NCI-H1048 (cell line): ENCODE data around the gene OPCML.

ENCODE experiments used
- DNase-seq: peaks from one replicate; lab custom pipeline; 2025; lab: John Stamatoyannopoulos, UW

OPCML gene

DNA sequence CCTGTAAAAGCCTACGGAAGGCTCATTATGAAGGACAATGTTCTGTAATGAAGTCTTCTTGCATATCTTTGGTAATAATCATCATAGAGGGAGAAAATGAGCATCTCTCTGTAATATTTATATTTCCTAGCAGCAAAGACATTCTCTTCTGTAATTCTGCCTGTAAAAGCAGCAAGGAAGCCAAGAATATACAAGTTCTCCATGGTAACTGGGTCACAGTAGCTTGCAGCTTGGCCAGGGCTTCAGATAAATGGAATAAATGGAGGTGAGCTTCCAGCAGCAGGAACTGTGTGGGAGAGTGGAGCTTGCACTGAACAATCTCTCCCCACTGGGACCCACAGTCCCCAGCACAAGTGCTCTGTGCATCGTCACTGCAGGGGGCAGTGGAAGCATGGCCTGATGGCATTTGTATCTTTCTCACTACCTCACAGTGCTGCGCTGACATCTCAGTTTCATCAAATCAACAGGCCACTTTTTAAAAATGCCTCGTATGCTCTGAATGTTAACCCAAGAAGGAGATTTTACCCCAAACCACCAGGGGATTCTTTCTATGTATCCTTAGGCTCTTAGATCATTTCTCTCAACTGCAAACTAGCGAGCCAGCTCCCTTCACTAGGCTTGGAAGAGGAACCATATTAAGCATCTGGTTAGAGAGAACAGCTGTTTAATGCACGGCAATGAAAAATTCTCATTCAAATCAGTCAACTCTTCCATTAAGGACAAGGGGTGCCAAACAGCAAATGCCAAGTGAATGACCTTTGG lies 1059.7 kb downstream of the OPCML start:
- no peak for DNase-seq

DNA sequence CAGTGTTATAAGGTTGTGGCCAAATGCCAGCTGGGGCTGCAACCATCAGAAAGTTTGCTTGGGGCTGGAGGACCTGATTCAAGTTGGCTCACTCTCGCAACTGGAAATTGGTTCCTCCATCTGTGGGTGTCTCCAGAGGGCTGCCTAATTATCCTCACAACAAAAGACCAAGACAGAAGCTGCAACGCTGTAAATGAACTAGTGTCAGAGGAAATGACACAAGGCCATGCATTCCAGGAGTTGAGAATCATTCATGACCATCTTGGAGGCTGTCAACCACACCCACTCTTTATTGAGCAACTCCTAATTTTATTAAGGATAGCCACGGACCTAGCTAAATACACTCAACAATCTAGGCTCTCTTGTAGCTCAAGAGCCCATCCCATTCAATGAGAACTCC lies 1060.8 kb downstream of the OPCML start:
- DNase-seq = no peak

DNA sequence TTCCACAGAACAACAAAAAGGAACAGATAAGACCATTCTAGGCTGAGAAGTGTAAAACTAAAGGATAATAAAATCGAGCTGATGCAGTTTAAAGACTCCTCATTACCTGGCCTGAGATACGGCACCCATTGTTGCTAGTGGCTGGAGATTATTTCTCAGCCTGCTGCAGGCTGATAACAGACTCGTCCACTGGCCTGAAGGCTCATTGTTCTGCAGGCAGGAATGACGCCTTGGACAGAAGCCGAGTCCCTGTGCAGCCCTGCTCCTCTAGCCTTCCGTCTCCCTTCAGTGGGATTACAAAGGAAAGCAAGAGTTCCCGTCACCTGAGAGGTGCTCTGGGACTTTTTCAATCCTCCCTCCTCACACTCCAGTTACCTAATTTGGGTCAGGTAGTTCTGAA lies 1065.3 kb downstream of the OPCML start:
- no peak for DNase-seq

DNA sequence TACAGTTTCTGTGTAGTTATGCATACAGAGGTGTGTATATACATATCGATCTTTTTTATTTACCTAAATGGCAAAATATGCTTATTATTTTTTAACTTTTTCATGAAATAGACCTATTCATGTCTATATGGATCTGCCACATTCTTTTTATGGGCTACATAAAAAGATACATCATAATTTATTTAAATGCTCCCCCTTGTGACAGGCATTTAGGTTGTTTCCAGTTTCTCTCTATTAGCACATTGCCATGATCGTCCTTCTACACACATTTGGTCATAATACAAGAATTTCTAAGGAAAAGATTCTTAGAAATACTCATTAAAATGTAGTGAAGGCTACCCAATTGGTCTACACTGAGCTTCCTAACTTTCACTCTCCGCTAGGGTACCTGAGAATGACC lies 1067.4 kb downstream of the OPCML start:
- DNase-seq = no peak

DNA sequence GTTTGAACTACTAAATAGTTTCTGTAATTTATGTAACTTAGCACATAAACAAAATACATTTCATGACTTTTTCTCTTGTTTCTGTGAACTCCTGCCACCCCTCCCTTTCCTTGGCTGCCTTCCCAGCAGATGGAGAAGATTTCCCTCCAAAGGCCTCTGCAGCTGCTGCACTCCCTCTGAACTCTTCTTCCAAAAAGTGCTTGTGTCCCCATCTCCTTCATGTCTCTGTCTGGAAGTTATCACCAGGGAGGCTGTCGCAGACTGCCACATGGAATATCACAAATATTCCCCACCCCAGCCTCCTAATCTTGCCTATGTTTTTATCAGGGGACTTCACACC lies 1068.3 kb downstream of the OPCML start:
- DNase-seq = no peak

DNA sequence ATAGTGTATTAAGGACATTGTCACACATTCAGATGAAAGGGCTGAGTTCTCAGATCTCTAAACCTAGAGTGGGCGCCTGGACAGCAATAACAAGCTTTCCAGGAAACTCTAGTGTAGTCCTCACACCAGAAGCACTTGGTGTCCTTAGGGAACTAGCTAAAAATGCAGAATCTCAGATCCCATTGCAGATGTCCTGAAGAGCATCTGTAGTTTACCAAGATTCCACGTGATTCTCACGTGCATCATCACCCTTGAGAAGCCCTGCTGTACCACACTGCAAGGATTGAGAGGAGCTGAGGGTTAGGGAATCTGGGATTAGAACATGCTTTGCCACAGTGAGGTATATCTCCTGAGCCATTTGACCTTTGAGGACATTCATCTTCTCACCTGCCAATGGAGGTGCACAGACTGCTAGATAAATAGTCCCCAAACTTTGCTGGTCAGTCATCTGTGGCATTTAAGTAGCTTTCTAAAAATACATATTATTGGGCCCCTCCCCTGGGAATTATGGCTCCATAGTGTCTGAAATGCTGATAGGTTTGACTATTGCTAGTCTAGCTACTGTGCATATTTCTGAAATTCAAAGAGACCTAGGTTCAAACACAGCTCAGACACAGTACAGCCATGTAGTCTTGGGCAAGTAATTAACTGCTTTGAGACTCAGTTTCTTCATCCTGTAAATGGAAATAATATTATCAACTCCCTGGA lies 1068.9 kb downstream of the OPCML start:
- DNase-seq = no peak

DNA sequence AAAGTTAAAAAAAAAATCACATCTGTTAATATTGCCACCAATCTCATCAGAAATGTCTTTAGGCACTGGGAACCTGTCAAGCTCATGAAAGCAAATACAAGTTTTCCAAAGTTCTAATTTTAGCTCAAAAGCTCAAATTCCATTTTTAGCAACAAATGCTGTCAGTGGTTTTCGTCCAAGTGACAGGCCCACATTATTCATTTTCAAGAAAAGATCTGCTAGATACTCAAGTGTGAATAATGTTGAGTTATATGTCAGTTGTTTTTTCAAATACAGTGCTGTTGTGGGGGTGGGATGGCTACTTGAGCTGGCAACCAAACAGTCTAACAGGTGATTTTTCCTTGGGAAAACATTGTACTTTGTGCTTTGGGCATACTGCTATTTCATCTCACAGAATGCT lies 1072.6 kb downstream of the OPCML start:
- no peak for DNase-seq

DNA sequence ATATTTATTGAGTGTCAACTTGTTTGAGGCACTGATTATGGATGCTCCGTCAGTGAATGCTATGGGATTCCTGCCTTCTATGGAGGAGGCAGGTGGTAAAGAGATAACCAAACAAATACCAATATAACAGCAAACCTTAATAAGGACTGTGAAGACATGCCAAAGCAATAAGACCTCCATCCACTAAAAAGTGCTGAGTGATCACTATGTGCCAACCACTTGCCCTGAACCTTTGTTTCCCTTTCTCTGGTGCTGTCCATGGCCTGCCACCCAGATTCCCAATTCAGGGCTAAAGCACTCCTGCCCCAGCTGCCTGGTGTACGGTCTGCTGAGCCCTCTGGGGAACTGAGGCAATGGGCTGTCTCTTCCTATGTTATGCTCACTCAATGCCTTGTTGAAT lies 1074.9 kb downstream of the OPCML start:
- DNase-seq = no peak

DNA sequence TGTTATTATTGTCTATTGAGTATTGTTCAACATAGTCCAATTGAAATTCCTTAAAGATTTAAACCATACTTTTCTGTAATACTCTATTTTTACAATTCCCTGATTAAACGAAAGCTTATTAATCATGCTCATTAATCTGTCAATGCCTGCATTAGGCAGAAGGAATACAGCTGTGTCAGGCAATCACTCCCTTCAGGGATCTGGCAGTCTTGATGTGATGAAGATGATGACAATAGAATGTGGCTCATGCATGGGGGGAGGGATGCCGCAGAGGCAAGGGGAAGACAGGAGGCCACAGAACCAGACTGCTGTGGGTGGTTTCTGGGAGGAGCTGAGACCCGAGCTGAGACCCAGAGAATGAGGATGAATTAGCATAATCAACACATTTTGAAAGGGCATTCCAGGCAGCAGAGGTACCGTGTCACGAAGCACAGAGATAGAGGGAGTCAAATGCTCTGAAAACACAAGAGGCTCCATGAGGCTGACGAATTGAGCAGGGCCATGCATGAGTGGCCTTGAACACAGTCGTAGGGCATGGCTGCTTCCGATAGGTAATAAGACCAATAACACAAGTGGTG lies 1075.5 kb downstream of the OPCML start:
- DNase-seq = no peak

DNA sequence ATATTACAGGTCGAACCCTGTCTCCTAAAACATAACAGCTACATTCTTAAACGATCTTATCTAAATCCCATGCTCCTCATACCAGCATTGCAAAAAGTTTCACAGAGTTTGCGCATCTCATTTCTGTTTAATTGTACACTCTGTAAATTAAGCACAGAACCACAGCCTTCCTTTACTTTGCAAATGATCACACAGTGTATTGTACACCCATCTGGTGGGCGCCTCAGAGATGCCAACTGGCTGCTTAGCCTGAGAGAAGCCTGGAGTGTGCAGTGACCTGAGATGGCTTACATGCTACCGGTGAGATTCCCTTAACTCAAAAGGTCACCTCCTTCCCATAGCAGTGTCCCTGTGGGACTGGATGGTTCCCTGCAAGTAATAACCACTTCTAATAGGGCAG lies 1077.3 kb downstream of the OPCML start:
- DNase-seq = no peak

DNA sequence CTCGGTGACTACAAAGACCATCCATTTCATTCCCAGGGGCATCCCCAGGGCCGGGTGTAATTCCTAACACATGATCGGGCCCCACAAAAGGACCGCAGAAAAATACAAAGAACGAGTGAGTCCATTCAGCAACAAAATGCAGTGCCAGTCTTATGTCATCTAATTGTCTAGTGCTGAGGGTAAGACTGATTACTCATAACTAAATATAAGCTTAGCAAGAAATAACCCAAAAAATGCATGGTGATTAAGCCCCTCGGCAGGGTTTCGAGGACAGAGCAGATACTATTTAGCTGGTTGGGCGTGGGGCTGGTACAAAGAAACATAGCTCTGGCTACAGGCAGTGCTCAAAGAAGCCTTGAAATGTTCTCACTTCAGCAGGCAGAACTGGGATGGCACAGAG lies 1078.9 kb downstream of the OPCML start:
- no peak for DNase-seq

DNA sequence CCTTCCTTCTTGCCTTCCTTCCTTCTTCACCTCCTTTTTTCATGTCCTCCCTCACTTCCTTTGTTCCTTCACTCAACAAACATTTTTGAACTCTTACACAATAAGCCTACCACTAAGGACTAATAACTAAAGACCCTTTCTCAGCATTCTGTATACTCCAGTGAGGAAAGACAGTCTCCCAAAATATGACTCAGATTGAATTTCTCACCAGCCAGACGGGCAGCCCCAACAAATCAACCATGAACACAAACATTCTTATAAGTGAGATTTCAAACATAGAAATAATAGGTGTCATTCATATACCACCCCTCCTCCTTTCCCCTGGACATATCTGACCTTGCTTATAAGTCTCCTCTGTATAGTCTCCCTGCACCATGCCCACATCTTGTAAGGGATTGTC lies 1079.7 kb downstream of the OPCML start:
- no peak for DNase-seq

DNA sequence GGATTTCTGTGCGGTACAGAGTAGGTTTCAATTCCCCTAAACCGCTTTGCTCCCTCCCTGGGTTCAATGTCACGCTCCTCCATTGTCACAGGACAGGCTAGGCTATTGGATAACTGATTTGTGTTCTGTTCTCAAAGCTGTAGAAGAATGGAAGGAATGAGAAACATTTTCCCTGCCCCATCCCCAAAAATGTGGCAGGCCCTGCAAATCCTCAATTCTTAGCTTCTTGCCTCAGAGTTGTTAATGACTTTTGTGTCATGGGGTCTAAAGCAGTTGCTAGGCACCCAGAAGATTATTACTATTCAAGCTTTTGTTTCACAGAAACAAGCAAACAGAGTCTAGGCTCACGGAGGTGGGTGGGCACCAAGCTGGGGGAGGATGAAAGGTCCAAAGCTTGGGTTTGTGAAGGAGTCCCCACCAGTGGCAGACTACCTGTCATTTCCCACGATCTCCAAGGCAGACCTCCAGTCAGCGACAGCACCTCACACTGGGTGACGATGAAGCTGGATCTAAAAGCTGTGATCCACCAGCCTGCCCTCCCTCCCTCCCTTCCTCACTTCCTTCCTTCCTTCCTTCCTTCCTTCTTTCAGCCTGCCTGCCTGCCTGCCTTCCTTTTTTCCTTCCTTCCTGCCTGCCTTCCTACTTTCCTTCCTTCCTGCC lies 1080.2 kb downstream of the OPCML start:
- no peak for DNase-seq

DNA sequence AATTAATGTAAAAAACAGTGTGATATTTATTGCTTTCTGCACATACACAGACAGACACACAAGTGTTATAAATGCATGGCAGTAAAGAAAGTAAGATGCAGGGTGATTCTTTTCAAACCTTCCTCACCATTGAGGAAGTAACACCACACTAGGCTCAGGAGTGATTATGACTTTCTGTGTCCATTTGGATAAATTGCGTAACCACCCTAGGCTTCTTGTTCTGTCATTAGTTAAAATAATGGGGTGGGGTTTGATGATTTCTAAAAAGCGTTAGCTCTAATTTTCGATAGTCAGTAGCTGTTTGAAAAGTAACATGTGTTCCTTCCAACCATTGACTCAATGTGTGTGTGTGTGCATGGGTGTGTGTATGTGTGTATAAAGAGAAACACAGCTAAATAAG lies 1081.7 kb downstream of the OPCML start:
- DNase-seq = no peak

DNA sequence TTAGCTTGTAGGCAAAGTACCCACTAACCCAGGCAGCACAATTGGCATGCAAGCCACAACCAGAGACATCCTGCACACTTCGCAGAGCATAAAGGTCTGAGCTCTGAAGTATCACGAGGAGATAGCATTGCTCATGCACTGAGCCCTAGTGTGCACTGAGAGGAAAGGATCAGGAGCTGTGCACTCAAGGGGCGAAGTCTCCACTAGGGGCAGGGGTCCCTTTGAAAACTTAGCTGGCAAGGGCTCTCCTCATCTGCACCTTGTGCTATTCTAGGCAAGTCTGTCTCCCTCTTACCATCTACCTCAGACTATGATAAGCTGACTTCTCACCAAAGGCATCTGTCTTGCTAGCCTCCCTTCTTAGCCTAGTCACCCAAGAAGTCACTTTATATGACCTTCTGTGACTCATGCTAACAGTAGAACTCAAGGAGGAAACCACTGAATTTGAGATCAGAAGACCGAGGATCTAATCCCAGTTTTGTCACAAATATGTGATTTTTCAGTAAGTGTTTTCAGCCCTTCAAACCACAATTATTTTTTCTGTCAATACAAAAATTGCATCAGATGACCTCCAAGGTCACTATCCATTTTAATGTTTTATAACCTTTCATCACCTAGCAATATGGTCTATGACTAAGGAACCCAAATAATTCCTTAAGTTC lies 1083.8 kb downstream of the OPCML start:
- no peak for DNase-seq

DNA sequence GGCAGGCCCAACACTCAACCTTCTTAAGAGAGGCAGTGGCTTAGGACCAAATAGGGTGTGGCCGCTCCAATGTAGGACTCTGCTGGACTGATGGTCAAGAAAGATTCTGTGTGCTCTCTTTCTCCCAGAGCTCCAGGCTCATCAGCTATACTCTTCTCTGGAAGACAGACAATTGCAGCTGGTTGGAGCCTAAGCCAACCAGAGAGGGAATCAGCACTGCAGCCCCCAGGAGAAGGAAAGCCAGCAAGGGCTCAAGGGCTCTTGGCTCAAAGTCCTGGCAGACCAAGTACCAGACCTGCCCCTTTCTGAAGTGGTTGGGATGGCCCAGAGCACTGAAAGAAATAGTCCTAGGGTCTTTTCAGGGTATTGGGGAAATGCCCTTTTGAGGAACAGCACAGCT lies 1084.5 kb downstream of the OPCML start:
- DNase-seq = no peak

DNA sequence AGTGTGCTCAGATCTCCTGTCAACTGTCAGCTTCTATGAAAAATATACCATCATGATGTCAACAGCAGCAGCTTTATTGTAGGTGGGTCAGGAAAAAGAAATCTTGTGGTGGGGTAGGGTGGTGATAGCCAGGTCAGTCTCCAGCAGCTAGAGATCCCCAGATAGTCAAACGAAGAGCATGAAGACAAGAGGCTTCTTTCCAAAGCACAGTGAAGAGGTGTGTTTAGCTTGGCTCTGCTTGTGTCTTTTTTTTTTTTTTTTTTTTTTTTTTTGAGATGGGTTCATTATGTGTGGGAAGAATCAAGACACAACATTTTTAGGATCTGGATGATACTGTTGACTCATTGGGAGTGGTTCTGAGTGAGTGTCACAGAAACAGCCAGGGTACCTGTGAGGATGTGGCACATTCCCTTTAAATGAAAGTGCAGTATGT lies 1086.4 kb downstream of the OPCML start:
- no peak for DNase-seq

DNA sequence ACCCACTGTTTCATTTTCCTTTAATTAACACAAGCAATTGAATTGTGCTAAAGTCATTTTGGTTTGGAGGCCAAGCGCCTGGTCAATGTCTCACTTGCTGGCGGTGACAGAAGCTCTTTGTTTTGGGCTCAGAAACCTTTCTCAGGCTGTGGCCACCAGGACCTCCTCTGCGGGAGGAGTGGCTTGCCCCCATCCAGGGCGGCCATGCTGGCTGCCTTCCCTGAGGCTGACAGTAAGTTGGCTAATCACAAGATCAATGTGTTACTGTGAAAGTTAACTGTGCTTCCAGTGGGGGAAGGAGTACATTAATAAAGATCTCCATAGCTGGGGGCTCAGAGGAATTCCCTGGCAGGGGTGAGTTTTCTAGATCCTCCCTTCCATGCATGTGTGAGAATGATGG lies 1087.4 kb downstream of the OPCML start:
- DNase-seq = no peak

DNA sequence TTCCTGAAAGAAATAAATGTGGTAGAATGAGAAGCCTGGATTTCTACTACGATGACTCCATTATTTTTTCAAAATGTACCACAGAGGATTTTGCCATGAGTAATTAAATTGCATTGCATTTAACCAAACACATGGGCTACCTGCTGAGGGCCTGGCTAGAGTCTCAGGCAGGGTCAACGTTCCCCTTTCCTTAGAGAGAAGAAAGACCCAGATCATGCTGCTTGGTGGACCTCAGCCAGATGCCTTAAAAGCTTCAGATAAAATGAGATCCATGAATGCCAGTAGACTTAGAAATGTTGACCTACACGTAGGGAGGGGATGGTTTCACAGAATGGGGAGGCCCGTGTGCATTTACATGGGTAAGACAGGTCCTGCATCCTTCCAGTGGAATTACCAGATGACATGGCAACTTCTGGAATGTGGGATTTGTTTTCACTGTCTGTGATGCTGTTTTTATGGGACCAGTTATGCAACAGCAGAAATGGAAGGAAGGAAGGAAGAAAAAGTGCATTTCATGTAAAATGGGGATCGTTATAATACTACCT lies 1092.5 kb downstream of the OPCML start:
- no peak for DNase-seq

DNA sequence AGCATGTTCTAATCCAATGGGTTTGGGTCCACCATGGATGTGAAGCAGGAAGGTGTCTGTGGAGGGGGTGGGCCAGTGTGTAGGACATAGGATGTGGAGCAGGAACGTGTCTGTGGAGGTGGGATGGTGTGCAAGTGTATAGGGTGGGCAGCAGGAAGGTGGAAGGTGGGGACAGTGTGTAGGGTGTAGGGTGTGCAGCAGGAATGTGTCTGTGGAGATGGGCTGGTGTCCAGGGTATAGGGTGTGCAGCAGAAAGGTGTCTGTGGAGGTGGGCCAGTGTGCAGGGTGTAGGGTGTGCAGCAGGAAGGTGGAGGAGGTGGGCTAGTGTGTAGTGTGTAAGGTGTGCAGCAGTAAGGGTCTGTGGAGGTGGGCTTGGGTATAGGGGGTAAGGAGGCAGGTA lies 1093.9 kb downstream of the OPCML start:
- no peak for DNase-seq

DNA sequence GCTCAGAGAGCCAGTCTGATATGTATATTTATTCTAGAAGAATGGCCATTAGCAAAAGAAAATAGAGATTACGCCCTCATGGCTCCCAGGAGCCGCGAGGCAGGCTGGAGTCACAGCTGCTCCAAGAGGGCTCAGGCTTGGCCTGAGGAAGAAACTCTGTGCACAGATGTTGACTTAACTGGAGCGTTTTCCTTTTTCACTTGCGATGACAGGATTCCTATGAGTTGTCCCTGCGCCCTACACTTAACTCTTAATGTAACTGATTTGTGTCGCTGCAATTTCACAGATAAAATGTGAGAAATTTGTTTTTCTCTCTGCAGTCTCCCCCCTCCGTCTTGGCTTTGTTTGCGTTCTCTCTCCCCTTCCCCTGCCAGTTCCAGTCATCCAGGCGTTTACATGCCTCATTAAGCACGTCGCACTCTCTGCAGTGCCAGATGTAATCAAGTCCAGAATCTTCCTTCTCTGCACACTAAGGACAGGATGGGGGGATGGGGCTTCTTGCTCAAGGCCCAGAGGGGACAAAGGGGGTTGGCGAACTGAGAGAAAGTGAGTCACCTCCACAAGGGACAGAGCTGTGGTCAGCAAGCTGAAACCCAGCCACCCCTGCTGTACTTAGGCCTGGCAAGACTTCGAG lies 1101.8 kb downstream of the OPCML start:
- DNase-seq = no peak

DNA sequence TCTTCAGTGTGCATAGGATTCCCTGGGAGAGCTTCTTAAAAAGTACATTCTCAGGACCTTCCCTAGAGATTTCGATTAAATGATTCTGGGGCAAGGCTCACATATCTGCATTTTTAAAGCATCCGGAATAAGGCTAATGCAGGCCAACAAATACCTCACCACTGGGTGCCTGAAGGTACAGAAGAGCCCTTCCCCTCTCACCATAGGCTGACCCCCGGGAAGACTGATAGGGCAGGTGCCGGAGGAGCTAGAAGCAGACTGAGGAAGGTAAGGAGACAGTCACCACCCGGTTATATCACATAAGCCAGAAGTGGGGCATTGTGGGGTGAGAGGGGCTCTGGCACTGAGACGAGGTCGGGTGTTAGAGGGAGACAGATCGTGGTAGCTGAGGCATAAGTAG lies 1102.6 kb downstream of the OPCML start:
- no peak for DNase-seq
